Lower lobe of right lung (tissue), 2 donors: Measurements from ENCODE around the gene MBTPS1. TPM values are rescaled to one million over a fixed set of nuclear protein-coding genes. Genes with fewer than 3 reads are reported as not detected.

Experiments
- ATAC-seq, 2 donors: fragments of 200-7000 bp; cut with Tn5 transposase; one replicate each; pipeline ENCODE4 v1.9.1; 2020 to 2022; ENCODE audit warnings: mild to moderate bottlenecking in 2 of 2, moderate library complexity in 2 of 2
- DNase-seq: peaks from one replicate; pipeline ENCODE4 v3.0.0-alpha.2; 2020
- H3K27ac ChIP-seq: fragments of 200-600 bp; one replicate; pipeline ENCODE4 v1.8.0; 2022
- H3K27me3 ChIP-seq: fragments of 200-600 bp; one replicate; pipeline ENCODE4 v1.8.0; 2022; ENCODE audit warnings: low read depth
- H3K36me3 ChIP-seq: fragments of 200-600 bp; one replicate; pipeline ENCODE4 v1.8.0; 2022; ENCODE audit warnings: mild to moderate bottlenecking
- H3K4me1 ChIP-seq: fragments of 200-600 bp; one replicate; pipeline ENCODE4 v1.8.0; 2022
- H3K4me3 ChIP-seq: fragments of 200-600 bp; one replicate; pipeline ENCODE4 v1.8.0; 2022; ENCODE audit warnings: mild to moderate bottlenecking
- H3K9me3 ChIP-seq: fragments of 200-600 bp; one replicate; pipeline ENCODE4 v1.8.0; 2022
- intact Hi-C: fragments of 100-400 bp; cut with DNase I; formaldehyde crosslinking; loops from one replicate; pipeline ENCODE4 v1.11.0; 2022
- total RNA-seq: library from RNA; stranded (reverse); fragmentation: NEBNext Ultra II Directional; extraction: Animal tissue kit (Norgen Biotek cat#: 25700); gene quantifications from one replicate; pipeline ENCODE4 v1.2.1, GENCODE V29; 2021
- TF ChIP-seq, protein P1 (sequence below): fragments of 200-600 bp; IDR thresholded peaks from one replicate; pipeline ENCODE4 v1.8.0; 2022; ENCODE audit warnings: antibody characterized with exemption, mild to moderate bottlenecking
- donor health status: DM: no; HTN: yes; CAD: no; lungs with severe emphysema.

MBTPS1 gene
- total RNA-seq, 1 donor from 2014 or later, result 94.7 TPM

- Histone ChIP-seq H3K27ac (no peak overlapping the region), H3K36me3 (peaks cover 95% of the 10 kb centered on the region), H3K27me3 (no peaks in the 10 kb centered on the region), H3K4me1 (no peaks in the 10 kb centered on the region), H3K9me3 (no peaks in the 10 kb centered on the region), H3K4me3 (no peak overlapping the region)
- DNase-seq (no peak), ATAC-seq (no peak)
- intact Hi-C loops, result no loop called here
- TF ChIP-seq, protein P1, sequence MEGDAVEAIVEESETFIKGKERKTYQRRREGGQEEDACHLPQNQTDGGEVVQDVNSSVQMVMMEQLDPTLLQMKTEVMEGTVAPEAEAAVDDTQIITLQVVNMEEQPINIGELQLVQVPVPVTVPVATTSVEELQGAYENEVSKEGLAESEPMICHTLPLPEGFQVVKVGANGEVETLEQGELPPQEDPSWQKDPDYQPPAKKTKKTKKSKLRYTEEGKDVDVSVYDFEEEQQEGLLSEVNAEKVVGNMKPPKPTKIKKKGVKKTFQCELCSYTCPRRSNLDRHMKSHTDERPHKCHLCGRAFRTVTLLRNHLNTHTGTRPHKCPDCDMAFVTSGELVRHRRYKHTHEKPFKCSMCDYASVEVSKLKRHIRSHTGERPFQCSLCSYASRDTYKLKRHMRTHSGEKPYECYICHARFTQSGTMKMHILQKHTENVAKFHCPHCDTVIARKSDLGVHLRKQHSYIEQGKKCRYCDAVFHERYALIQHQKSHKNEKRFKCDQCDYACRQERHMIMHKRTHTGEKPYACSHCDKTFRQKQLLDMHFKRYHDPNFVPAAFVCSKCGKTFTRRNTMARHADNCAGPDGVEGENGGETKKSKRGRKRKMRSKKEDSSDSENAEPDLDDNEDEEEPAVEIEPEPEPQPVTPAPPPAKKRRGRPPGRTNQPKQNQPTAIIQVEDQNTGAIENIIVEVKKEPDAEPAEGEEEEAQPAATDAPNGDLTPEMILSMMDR, result no peak
Observed at GRCh38 chr16:84085271-84085667, 31.5 kb downstream of the MBTPS1 start.

DNA sequence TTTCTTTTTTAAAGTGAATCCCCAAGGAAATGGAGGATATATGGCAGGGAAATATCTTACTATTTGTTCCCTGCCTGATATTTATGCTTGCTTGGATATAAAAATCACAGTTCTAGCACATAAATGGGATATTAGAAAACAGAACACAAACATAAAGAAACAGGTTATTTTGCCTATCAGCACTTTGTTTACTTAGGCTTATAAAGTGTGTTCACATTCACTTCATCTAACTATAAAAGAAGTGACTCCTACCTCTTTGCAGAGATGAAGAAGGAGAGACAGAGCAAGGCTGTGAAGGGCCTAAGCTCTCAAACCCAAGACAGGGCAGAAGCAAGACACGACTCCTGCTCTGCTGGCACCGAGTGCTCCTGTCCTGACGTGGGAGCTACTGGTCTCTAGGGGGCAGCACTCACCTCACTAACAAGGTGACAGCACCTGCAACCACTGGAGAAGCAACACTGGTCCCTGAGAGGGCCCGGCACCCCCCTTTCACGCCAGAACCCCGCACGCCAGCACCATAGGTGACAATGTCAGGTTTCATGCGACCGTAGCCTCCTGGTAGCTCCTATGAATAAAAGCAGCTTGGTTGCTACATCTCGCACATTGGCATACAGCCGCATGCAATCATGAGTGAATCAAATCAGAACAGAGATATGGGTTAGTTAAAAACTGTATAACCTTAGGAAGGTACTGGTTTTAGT lies 32.0 kb downstream of the MBTPS1 start:
- H3K27me3 ChIP-seq, result no peaks in the 10 kb centered on the region
- DNase-seq, result peak; percentile 70
- TF ChIP-seq, protein P1, result peak; percentile 69
- H3K4me1 ChIP-seq, result no peaks in the 10 kb centered on the region
- H3K4me3 ChIP-seq, result no peak overlapping the region
- no peak overlapping the region for H3K27ac ChIP-seq
- no peaks in the 10 kb centered on the region for H3K9me3 ChIP-seq
- ATAC-seq, result peak; percentile 83 to 92
- intact Hi-C loops, result no loop called here
- H3K36me3 ChIP-seq, result peaks cover 95% of the 10 kb centered on the region

GRCh38 chr16:84082835-84083569 lies 33.7 kb downstream of the MBTPS1 start:
- intact Hi-C loops, result no loop called here
- no peak overlapping the region for H3K27ac ChIP-seq
- H3K9me3 ChIP-seq, result no peaks in the 10 kb centered on the region
- no peak for DNase-seq
- TF ChIP-seq, protein P1, result no peak
- peaks cover 95% of the 10 kb centered on the region for H3K36me3 ChIP-seq
- no peak overlapping the region for H3K4me3 ChIP-seq
- ATAC-seq, result peak in 1 of 2 donors; percentile 31
- no peaks in the 10 kb centered on the region for H3K4me1 ChIP-seq
- no peaks in the 10 kb centered on the region for H3K27me3 ChIP-seq

GRCh38 chr16:84082110-84082509 lies 34.6 kb downstream of the MBTPS1 start:
- intact Hi-C loops, result no loop called here
- peaks cover 97% of the 10 kb centered on the region for H3K36me3 ChIP-seq

DNA sequence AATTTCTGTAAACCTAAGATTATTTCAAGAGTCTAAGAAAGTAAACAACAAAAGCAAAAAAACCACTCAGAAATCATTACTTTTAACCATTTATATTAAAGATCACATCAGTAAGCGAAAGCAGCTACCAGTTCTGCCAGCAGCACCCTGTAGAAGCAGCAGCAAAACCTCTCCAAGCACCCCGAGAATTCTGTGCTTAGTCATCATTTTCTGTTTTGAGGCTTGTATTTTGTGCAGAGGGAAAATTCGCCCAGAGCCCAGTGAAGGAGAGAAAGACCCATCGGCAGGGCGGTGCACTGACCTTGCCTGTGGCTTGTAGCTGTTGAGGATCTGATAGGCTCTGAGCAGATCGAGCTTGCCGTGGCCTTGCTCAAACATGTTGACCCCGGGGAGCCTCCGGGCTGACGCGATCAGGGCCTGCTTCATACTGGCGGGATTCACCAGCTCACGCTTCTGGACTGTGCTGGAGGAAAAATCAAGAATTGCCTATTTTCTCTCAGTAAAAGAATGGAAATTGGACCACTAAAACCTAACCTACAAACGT lies 35.2 kb downstream of the MBTPS1 start:
- Histone ChIP-seq H3K27me3 (no peaks in the 10 kb centered on the region), H3K36me3 (peaks cover 97% of the 10 kb centered on the region), H3K9me3 (no peaks in the 10 kb centered on the region), H3K27ac (no peak overlapping the region), H3K4me1 (no peaks in the 10 kb centered on the region), H3K4me3 (no peak overlapping the region)
- TF ChIP-seq, protein P1, result no peak
- ATAC-seq (no peak), DNase-seq (no peak)
- intact Hi-C loops, result no loop called here

More at GRCh38 chr16:84082110-84082509, 34.6 kb downstream of the MBTPS1 start:
- no peak overlapping the region for H3K4me3 ChIP-seq
- no peak overlapping the region for H3K27ac ChIP-seq
- H3K9me3 ChIP-seq, result no peaks in the 10 kb centered on the region
- H3K4me1 ChIP-seq, result no peaks in the 10 kb centered on the region
- ATAC-seq (no peak), DNase-seq (no peak)
- TF ChIP-seq, protein P1, result no peak
- H3K27me3 ChIP-seq, result no peaks in the 10 kb centered on the region
